Pons (tissue), 1 donor: ENCODE results near the gene BMP10.
A peak's percentile ranks its signal among the peaks of the same experiment; 100 is the strongest.

Experiments used
- DNase-seq: peaks from one replicate; pipeline ENCODE4 v3.0.0-alpha.2; 2016; ENCODE audit warnings: low spot score

The BMP10 gene

GRCh38 chr2:68853035-68853434 is 18.2 kb downstream of the BMP10 start:
- no peak for DNase-seq

GRCh38 chr2:68850524-68850923 is 20.7 kb downstream of the BMP10 start:
- no peak for DNase-seq

GRCh38 chr2:68849579-68850030 is 21.6 kb downstream of the BMP10 start:
- no peak for DNase-seq

GRCh38 chr2:68847751-68848150 is 23.4 kb downstream of the BMP10 start:
- DNase-seq: no peak

GRCh38 chr2:68846091-68846490 is 25.1 kb downstream of the BMP10 start:
- DNase-seq: no peak

GRCh38 chr2:68845043-68845442 is 26.2 kb downstream of the BMP10 start:
- DNase-seq: no peak

- DNase-seq: no peak
Measured at GRCh38 chr2:68839260-68839833, 31.9 kb downstream of the BMP10 start.

- no peak for DNase-seq
Measured at GRCh38 chr2:68838641-68839040, 32.6 kb downstream of the BMP10 start.

- DNase-seq: no peak
Measured at GRCh38 chr2:68837861-68838341, 33.3 kb downstream of the BMP10 start.

- DNase-seq: peak; percentile 37
Measured at GRCh38 chr2:68837164-68837860, 33.9 kb downstream of the BMP10 start.

GRCh38 chr2:68835621-68836020 is 35.6 kb downstream of the BMP10 start:
- peak; percentile 63 for DNase-seq

GRCh38 chr2:68834737-68835376 is 36.3 kb downstream of the BMP10 start:
- DNase-seq: peak; percentile 47

- no peak for DNase-seq
Measured at GRCh38 chr2:68833162-68833561, 38.0 kb downstream of the BMP10 start.

- peak; percentile 76 for DNase-seq
Measured at GRCh38 chr2:68832233-68832869, 38.8 kb downstream of the BMP10 start.

- DNase-seq: no peak
Measured at GRCh38 chr2:68831686-68832232, 39.4 kb downstream of the BMP10 start.

GRCh38 chr2:68829749-68830148 is 41.4 kb downstream of the BMP10 start:
- DNase-seq: peak; percentile 34

GRCh38 chr2:68828887-68829708 is 42.1 kb downstream of the BMP10 start:
- DNase-seq: peak; percentile 95

- no peak for DNase-seq
Measured at GRCh38 chr2:68827666-68828065, 43.5 kb downstream of the BMP10 start.

- DNase-seq: no peak
Measured at GRCh38 chr2:68825866-68826265, 45.3 kb downstream of the BMP10 start.

GRCh38 chr2:68824831-68825230 is 46.4 kb downstream of the BMP10 start:
- DNase-seq: no peak

- DNase-seq: no peak
Measured at GRCh38 chr2:68822207-68822872, 48.9 kb downstream of the BMP10 start.
